Measurements from ENCODE around the gene BUD13.
"Not testable (repeated sequence)": the region's sequence is repeated elsewhere in the genome, so short reads cannot be mapped to it uniquely, and the experiment has no call there.

BUD13 gene, protein sequence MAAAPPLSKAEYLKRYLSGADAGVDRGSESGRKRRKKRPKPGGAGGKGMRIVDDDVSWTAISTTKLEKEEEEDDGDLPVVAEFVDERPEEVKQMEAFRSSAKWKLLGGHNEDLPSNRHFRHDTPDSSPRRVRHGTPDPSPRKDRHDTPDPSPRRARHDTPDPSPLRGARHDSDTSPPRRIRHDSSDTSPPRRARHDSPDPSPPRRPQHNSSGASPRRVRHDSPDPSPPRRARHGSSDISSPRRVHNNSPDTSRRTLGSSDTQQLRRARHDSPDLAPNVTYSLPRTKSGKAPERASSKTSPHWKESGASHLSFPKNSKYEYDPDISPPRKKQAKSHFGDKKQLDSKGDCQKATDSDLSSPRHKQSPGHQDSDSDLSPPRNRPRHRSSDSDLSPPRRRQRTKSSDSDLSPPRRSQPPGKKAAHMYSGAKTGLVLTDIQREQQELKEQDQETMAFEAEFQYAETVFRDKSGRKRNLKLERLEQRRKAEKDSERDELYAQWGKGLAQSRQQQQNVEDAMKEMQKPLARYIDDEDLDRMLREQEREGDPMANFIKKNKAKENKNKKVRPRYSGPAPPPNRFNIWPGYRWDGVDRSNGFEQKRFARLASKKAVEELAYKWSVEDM

GRCh38 chr11:116772443-116773202, at the start of gene BUD13:
BUD13 (minus strand) TSS chr11:116772987; CDS start chr11:116772964, 23 bp downstream.
- DNase-seq (ENCODE audit: low read depth in 3 of 3), result peak; percentile 85 to 94 (median 86)

GRCh38 chr11:116822575-116822974, 49.8 kb upstream of the BUD13 start:
- DNase-seq (ENCODE audit: low read depth in 3 of 3), result no peak

- no peak for DNase-seq (ENCODE audit: low read depth in 3 of 3)
These were observed 48.5 kb upstream of the BUD13 start for GRCh38 chr11:116821050-116821918.

DNA sequence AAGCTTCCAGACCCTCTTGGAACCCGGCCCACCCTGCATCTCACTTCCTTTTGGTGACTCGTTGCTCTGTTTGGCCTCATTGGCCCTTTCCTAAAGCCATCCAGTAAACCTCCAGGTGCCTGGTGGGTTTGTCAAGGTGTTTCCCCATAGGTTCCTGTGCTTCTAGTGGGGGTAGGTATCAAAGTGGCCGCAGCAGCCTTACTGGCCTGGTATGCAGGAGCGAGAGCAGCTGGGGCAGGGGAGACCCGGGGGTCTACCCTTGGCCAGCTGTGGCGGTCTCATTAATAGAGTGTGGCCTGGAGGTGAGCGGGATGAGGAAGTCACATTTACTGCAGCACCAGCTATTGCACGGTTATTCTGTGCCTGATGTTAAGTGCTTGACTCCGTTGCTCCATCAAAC, 46.3 kb upstream of the BUD13 start:
- DNase-seq (ENCODE audit: low read depth in 3 of 3), result no peak

DNA sequence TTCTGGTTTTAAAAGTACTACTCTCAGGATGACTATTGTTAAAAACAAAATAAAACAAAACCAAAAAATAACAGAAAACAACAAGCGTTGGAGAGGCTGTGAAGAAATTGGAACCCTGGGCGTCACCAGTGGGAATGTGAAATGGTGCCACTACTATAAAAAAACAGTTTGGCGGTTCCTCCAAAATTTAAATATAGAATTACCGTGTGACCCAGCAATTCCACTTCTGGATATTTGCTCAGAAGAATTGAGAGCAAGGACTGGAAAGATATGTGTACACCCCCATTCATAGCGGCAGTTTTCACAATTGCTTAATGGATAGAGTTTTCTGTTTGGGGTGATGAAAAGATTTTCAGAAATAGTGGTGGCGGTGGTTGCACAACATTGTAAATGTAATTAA, 41.7 kb upstream of the BUD13 start:
- DNase-seq (ENCODE audit: low read depth in 3 of 3), result no peak

GRCh38 chr11:116813781-116814471, 41.1 kb upstream of the BUD13 start:
- no peak for DNase-seq (ENCODE audit: low read depth in 3 of 3)

DNA sequence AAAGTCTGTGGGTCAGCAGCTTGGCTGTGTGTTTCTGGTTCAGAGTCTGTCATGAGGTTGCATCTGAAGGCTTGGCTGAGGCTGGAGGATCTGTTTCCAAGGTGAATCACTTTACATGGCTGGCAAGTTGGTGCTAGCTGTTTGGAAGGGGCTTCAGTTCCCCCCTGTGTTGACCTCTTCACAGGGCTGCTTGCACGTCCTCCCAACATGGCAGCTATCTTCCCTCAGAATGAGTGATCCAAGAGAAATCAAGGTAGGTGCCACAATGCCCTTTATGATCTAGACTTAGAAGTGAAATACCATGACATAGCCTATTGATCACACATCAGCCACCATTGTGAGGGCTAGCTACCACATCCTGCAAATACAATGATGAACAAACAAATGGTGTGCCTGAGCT, 40.4 kb upstream of the BUD13 start:
- no peak for DNase-seq (ENCODE audit: low read depth in 3 of 3)

DNA sequence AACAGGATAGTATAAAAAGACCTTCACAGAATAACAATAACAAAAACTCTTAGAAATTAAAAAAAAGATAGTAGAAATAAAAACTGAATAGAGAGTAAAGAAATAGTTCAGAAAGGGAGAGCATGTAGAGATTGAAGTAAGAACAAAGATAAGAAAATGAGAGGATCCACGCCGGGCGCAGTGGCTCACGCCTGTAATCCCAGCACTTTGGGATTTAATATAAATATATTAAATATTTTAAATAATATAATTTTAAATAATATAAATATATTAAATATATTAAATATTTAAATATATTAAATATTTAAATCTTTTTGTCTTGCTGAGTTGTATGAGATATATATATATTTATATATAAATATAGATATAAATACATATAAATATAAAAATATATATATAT, 39.3 kb upstream of the BUD13 start:
- no peak for DNase-seq (ENCODE audit: low read depth in 3 of 3)

DNA sequence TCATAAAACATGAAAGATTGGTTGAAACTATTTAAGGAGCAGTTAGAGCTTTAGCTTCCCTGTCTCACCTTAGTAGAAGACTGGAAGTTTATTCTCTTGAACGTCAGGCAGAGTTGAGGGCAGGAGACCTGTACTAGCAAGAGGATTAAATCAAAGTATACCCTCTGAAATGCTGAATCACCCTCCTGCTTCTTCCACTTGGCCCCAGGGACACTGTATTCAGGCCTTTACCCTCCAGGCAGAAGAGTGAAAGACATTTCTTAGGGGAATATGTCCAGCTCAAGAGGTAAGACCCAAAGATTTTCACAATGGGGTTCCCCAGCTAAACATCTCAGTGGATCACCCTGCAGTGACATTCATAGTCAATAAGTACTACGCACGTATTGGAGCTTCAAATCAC, 38.4 kb upstream of the BUD13 start:
- no peak for DNase-seq (ENCODE audit: low read depth in 3 of 3)

DNA sequence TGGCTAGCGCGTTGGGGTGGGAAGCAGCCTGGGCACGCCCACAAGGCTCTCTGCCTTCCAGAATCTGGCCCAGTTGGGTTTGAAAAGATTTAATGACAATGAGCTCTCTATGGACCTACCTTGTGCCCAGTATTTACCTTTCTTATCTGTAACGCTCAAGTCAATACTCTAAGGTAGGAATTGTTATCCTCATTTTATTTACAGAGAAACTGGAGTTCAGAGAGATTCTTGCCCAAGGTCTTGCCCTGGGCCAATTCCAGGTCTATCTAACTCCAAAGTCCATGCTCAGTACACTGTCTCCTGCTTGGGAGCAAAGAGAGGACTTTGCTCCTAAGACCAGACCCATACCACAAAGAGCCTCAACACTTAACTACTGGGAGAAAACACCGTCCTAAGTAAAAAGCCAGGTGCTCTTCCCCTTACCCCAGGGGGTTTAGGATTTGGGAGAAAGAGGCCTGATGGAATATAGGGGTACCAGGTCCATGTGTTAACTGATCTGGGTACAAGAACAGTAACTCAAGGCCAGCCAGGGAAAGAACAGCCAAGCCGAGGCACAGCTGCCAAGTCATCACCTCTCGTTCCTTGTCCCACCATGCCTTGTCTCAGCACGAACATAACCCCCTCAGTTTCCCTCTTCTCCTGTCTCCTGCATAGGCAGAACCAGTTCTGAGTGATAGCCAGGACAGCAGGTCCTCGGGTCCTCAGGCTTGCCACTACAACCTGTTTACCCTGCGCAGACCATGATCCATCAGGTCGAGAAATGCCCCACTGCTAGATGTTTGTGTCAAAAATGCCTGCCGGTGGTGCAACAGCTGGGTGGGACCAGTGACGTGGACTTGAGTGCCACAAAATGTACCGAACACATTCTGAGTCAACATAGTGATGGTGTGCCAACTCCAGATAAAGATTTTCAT, 35.7 kb upstream of the BUD13 start:
- no peak for DNase-seq (ENCODE audit: low read depth in 3 of 3)

DNA sequence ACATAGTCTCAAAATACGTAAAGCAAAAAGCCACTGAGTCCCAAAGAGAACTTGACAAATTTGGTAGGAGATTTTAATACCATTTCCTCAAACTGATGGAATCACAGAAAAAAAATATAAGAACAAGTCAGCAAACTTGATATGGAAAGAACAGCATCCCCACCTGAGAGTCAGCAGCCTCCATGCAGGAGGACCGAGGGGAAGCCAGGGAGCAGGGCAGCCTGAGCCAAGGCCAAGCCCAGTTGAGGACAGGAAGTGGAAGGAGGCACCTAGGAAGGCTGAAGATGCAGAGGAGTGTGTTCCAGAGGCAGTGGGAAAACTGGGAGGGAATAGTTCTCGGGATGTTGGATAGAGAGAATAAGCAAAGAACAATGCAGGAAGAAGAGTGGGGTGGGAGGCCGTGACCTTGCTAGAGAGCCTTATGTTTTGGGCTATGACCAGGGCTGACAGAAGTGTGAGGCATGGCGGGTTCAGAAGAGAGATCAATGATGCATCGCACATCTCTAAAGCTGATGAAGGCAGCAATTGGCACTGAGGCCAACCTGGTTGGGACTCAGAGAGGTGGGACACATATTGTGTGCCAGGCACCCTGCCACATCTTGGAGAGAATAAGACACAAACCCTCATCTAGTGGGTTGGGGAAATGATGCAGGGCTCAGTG, 34.9 kb upstream of the BUD13 start:
- no peak for DNase-seq (ENCODE audit: low read depth in 3 of 3)

GRCh38 chr11:116804001-116804400, 31.2 kb upstream of the BUD13 start:
- DNase-seq (ENCODE audit: low read depth in 3 of 3), result no peak

DNA sequence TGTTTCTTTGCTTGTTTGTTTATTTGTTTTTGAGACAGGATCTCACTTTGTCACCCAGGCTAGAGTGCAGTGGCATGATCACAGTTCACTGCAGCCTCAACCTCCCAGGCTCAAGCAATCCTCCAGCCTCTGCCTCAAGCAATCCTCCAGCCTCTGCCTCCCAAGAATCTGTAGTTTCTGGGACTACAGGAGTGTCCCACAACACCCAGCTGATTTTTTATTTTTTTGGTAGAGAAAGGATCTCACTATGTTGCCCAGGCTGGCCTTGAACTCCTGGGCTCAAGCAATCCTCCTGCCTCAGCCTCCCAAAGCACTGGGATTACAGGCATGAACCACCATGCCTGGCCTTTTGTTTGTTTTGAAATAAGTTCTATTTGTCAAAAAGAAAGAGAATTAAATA, 28.9 kb upstream of the BUD13 start:
- DNase-seq (ENCODE audit: low read depth in 3 of 3), result not testable (repeated sequence)

DNA sequence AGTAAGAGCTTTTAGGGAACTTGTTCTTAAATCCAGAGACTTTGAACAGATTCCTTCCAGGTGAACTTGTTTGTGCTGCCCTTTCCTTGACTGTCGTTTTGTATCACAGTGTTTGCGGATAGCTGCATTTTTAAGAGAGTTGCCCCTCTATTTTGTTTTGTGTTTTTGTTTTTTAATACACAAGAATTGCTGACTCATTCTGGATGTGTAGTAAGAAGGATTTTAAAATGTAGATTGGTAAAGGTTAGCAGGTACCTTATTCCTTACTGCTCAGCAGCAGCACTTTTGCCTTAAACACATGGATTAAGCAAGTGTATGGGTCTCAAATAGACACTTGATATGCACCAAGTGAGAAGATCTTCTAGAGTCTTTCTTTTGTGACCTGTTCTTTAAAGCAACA, 27.8 kb upstream of the BUD13 start:
- DNase-seq (ENCODE audit: low read depth in 3 of 3), result no peak

DNA sequence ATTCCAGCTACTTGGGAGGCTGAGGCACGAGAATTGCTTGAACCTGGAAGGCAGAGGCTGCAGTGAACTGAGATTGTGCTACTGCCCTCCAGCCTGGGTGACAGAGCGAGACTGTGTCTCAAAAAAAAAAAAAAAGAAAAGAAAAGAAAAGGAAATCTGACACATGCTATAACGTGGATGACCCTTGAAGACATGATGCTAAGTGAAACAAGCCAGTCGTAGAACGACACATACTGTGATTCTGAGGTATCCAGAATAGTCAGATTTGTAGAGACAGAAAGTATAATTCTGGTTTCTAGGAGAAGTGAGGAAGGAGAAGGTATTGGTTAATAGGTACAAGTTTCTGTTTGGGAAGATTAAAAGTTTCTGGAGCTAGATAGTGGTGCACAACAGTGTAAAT, 25.6 kb upstream of the BUD13 start:
- no peak for DNase-seq (ENCODE audit: low read depth in 3 of 3)

- no peak for DNase-seq (ENCODE audit: low read depth in 3 of 3)
These were observed 25.0 kb upstream of the BUD13 start for GRCh38 chr11:116797816-116798215.

DNA sequence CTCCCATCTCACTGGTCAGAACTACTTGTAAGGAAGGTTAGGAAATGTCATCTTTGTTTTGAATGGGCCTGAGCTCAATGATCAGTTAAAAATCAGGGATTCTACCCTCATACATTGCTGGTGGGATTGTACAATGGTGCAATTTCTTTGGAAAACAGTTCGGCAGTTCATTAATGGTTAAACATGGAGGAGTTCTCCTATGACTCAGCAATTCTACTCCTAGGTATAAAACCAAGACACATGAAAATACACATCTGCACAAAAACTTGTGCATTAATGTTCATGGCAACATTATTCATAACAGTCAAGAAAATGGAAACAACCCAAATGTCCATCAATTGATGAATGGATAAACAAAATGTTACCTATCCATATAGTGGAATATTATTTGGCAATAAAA, 23.8 kb upstream of the BUD13 start:
- no peak for DNase-seq (ENCODE audit: low read depth in 3 of 3)

DNA sequence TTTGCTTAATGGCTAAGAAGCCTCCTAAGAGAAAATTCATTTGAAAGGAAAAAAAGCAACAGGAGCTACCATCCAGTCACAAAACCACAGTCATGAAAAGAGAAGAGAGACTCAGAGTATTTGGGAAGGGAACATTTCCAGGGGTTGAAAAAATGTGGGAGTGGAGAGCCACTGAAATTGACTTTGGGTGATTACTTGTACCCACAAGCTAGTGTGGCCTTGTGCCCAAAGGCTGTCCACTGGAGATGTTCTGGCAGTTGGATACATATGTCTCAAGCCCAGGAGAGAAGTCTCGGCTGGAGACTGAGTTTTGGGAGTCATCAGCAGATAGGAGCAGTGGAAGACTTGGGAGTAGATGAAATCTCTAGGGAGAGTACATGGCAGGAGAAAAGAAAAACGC, 22.1 kb upstream of the BUD13 start:
- no peak for DNase-seq (ENCODE audit: low read depth in 3 of 3)

DNA sequence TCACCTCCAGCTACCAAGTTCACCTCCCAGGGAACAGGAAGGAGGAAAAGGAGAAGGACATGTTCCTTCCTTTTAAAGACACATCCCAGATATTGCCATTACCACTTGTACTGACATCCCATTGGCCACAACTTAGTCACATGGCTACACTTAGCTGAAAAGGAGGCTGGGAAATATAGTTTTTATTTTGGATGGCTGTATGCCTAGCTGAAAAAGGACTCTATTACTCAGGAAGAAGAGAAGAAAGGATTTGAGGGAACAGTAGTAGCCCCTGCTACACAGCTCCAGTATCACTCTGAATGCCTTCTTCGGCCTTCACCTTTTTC, 20.9 kb upstream of the BUD13 start:
- DNase-seq (ENCODE audit: low read depth in 3 of 3), result no peak

Data from stimulated activated CD4-positive, alpha-beta T cell treated with anti-CD3 and anti-CD28 coated beads, TNF-alpha, amount 100 ng/mL, for 48 hours (primary cell).